Kidney epithelial cell (primary cell): ENCODE data around the gene RAI2. TPM values are rescaled to one million over a fixed set of nuclear protein-coding genes. Genes with fewer than 3 reads are reported as not detected.

Source experiments
- DNase-seq: peaks from one replicate; pipeline ENCODE4 v3.0.0-alpha.2; 2010; ENCODE audit warnings: low read depth
- H3K27me3 ChIP-seq: 2 replicates; pipeline ENCODE4 v1.6.0; 2011; ENCODE audit warnings: low read length; ENCODE audit not compliant: control insufficient read depth, insufficient read depth
- H3K36me3 ChIP-seq: 2 replicates; pipeline ENCODE4 v1.5.1; 2011; ENCODE audit warnings: low read length; ENCODE audit not compliant: control insufficient read depth, insufficient read depth
- H3K4me3 ChIP-seq: 2 replicates; pipeline ENCODE4 v1.5.1; 2011; ENCODE audit warnings: low read depth, mild to moderate bottlenecking, control low read depth, low read length
- CTCF ChIP-seq: IDR thresholded peaks from 2 replicates; pipeline ENCODE4 v1.5.1; 2011; ENCODE audit warnings: mild to moderate bottlenecking, moderate library complexity, low read length, control low read depth, inconsistent platforms; ENCODE audit not compliant: insufficient read depth, poor library complexity, severe bottlenecking
- total RNA-seq: library from RNA; depleted of rRNA; stranded (reverse); fragments of >200 nt; gene quantifications from 2 replicates; pipeline ENCODE4 v1.2.3, GENCODE V29; 2015

RAI2 gene
- total RNA-seq, 1 donor from 2014 or later = 3.2 TPM

GRCh38 chrX:17869580-17869979 is 8.5 kb upstream of the RAI2 start:
- H3K4me3 ChIP-seq = no peak overlapping the region
- peaks cover 2% of the 10 kb centered on the region for H3K27me3 ChIP-seq
- DNase-seq = no peak
- TF ChIP-seq CTCF = no peak
- no peaks in the 10 kb centered on the region for H3K36me3 ChIP-seq

GRCh38 chrX:17861489-17862011 is 452 bp upstream of the RAI2 start:
- DNase-seq = no peak
- Histone ChIP-seq H3K36me3 (no peaks in the 10 kb centered on the region), H3K27me3 (peaks cover 47% of the 10 kb centered on the region), H3K4me3 (no peak overlapping the region)
- TF ChIP-seq CTCF = no peak

GRCh38 chrX:17860179-17860780 is 818 bp downstream of the RAI2 start:
- Histone ChIP-seq H3K4me3 (peak overlapping the region; percentile 28), H3K36me3 (no peaks in the 10 kb centered on the region), H3K27me3 (peaks cover 51% of the 10 kb centered on the region)
- TF ChIP-seq CTCF = no peak
- no peak for DNase-seq

GRCh38 chrX:17859609-17860178 is 1.4 kb downstream of the RAI2 start:
- DNase-seq = no peak
- no peak overlapping the region for H3K4me3 ChIP-seq
- no peaks in the 10 kb centered on the region for H3K36me3 ChIP-seq
- no peak for TF ChIP-seq CTCF
- H3K27me3 ChIP-seq = peaks cover 51% of the 10 kb centered on the region

- Histone ChIP-seq H3K4me3 (no peak overlapping the region), H3K27me3 (peaks cover 35% of the 10 kb centered on the region), H3K36me3 (no peaks in the 10 kb centered on the region)
- TF ChIP-seq CTCF = no peak
- no peak for DNase-seq
Observed at GRCh38 chrX:17854531-17854930, 6.6 kb downstream of the RAI2 start.

GRCh38 chrX:17854069-17854468 is 7.0 kb downstream of the RAI2 start:
- Histone ChIP-seq H3K4me3 (no peak overlapping the region), H3K36me3 (no peaks in the 10 kb centered on the region), H3K27me3 (peaks cover 32% of the 10 kb centered on the region)
- DNase-seq = peak; percentile 16
- TF ChIP-seq CTCF = no peak
